Adipocyte (in vitro differentiated cells): ENCODE results near the gene HNRNPF.

Experiments
- DNase-seq: peaks from one replicate; pipeline ENCODE4 v3.0.0-alpha.2; 2015; ENCODE audit warnings: low read depth
- H3K27me3 ChIP-seq: replicated peaks from 2 replicates; pipeline ENCODE4 v1.7.0; 2013; ENCODE audit warnings: mild to moderate bottlenecking, low read length, moderate library complexity; ENCODE audit not compliant: control insufficient read depth, insufficient read depth
- H3K36me3 ChIP-seq: 2 replicates; pipeline ENCODE4 v1.7.0; 2013; ENCODE audit warnings: low read length, mild to moderate bottlenecking, moderate library complexity; ENCODE audit not compliant: control insufficient read depth, insufficient read depth, severe bottlenecking
- H3K4me1 ChIP-seq: 2 replicates; pipeline ENCODE4 v1.7.0; 2013; ENCODE audit warnings: mild to moderate bottlenecking, low read length, moderate library complexity; ENCODE audit not compliant: control insufficient read depth, insufficient read depth
- H3K4me3 ChIP-seq: 2 replicates; pipeline ENCODE4 v1.7.0; 2013; ENCODE audit warnings: mild to moderate bottlenecking, low read length, moderate library complexity
- H3K9ac ChIP-seq: 2 replicates; pipeline ENCODE4 v1.7.0; 2013; ENCODE audit warnings: mild to moderate bottlenecking, low read length, moderate library complexity
- H3K9me3 ChIP-seq: 2 replicates; pipeline ENCODE4 v1.7.0; 2013; ENCODE audit warnings: mild to moderate bottlenecking, low read length, moderate library complexity; ENCODE audit not compliant: control insufficient read depth

Gene HNRNPF

GRCh38 chr10:43353495-43354329, 55.3 kb downstream of the HNRNPF start:
- Histone ChIP-seq H3K27me3 (peaks cover 14% of the 10 kb centered on the region), H3K4me1 (no peaks in the 10 kb centered on the region), H3K9me3 (no peaks in the 10 kb centered on the region), H3K9ac (no peak overlapping the region), H3K36me3 (no peaks in the 10 kb centered on the region), H3K4me3 (no peak overlapping the region)
- DNase-seq = peak; percentile 14

- H3K4me1 ChIP-seq = no peaks in the 10 kb centered on the region
- no peak overlapping the region for H3K4me3 ChIP-seq
- no peaks in the 10 kb centered on the region for H3K9me3 ChIP-seq
- H3K27me3 ChIP-seq = peaks cover 14% of the 10 kb centered on the region
- DNase-seq = no peak
- H3K36me3 ChIP-seq = no peaks in the 10 kb centered on the region
- H3K9ac ChIP-seq = no peak overlapping the region
These were observed 56.0 kb downstream of the HNRNPF start for GRCh38 chr10:43352951-43353350.

- Histone ChIP-seq H3K4me3 (no peak overlapping the region), H3K9me3 (no peaks in the 10 kb centered on the region), H3K9ac (no peak overlapping the region)
These were observed 57.7 kb downstream of the HNRNPF start for GRCh38 chr10:43351301-43351700.

GRCh38 chr10:43350686-43351085, 58.3 kb downstream of the HNRNPF start:
- H3K27me3 ChIP-seq = peaks cover 14% of the 10 kb centered on the region
- H3K4me3 ChIP-seq = peak overlapping the region; percentile 37
- no peaks in the 10 kb centered on the region for H3K36me3 ChIP-seq
- DNase-seq = no peak
- H3K9me3 ChIP-seq = no peaks in the 10 kb centered on the region
- no peak overlapping the region for H3K9ac ChIP-seq
- H3K4me1 ChIP-seq = no peaks in the 10 kb centered on the region

More at GRCh38 chr10:43351301-43351700, 57.7 kb downstream of the HNRNPF start:
- Histone ChIP-seq H3K36me3 (no peaks in the 10 kb centered on the region), H3K27me3 (peaks cover 14% of the 10 kb centered on the region), H3K4me1 (no peaks in the 10 kb centered on the region)
- DNase-seq = no peak

- no peaks in the 10 kb centered on the region for H3K36me3 ChIP-seq
- no peaks in the 10 kb centered on the region for H3K4me1 ChIP-seq
- H3K27me3 ChIP-seq = peaks cover 14% of the 10 kb centered on the region
- no peak for DNase-seq
- no peaks in the 10 kb centered on the region for H3K9me3 ChIP-seq
- H3K9ac ChIP-seq = no peak overlapping the region
- H3K4me3 ChIP-seq = no peak overlapping the region
These were observed 58.8 kb downstream of the HNRNPF start for GRCh38 chr10:43350156-43350555.

- H3K9me3 ChIP-seq = no peaks in the 10 kb centered on the region
- no peak overlapping the region for H3K9ac ChIP-seq
- H3K27me3 ChIP-seq = peaks cover 14% of the 10 kb centered on the region
- DNase-seq = peak; percentile 88
- no peaks in the 10 kb centered on the region for H3K4me1 ChIP-seq
- no peak overlapping the region for H3K4me3 ChIP-seq
- no peaks in the 10 kb centered on the region for H3K36me3 ChIP-seq
These were observed 60.3 kb downstream of the HNRNPF start for GRCh38 chr10:43348511-43349312.

GRCh38 chr10:43347997-43348396, 61.0 kb downstream of the HNRNPF start:
- no peak overlapping the region for H3K4me3 ChIP-seq
- no peaks in the 10 kb centered on the region for H3K9me3 ChIP-seq
- peaks cover 14% of the 10 kb centered on the region for H3K27me3 ChIP-seq
- no peak for DNase-seq
- H3K9ac ChIP-seq = no peak overlapping the region
- no peaks in the 10 kb centered on the region for H3K4me1 ChIP-seq
- no peaks in the 10 kb centered on the region for H3K36me3 ChIP-seq

GRCh38 chr10:43344051-43344450, 64.9 kb downstream of the HNRNPF start:
- Histone ChIP-seq H3K9ac (no peak overlapping the region), H3K27me3 (peaks cover 16% of the 10 kb centered on the region), H3K9me3 (no peaks in the 10 kb centered on the region), H3K4me1 (no peaks in the 10 kb centered on the region), H3K4me3 (no peak overlapping the region), H3K36me3 (no peaks in the 10 kb centered on the region)
- DNase-seq = no peak

GRCh38 chr10:43343126-43343525, 65.9 kb downstream of the HNRNPF start:
- Histone ChIP-seq H3K9me3 (no peaks in the 10 kb centered on the region), H3K4me1 (no peaks in the 10 kb centered on the region), H3K4me3 (no peak overlapping the region), H3K36me3 (no peaks in the 10 kb centered on the region), H3K27me3 (peaks cover 25% of the 10 kb centered on the region), H3K9ac (no peak overlapping the region)
- no peak for DNase-seq

GRCh38 chr10:43342279-43343125, 66.5 kb downstream of the HNRNPF start:
- H3K4me3 ChIP-seq = no peak overlapping the region

GRCh38 chr10:43341450-43341849, 67.5 kb downstream of the HNRNPF start:
- no peaks in the 10 kb centered on the region for H3K9me3 ChIP-seq
- H3K4me3 ChIP-seq = no peak overlapping the region
- H3K4me1 ChIP-seq = no peaks in the 10 kb centered on the region
- DNase-seq = no peak
- no peak overlapping the region for H3K9ac ChIP-seq
- H3K36me3 ChIP-seq = no peaks in the 10 kb centered on the region
- peaks cover 25% of the 10 kb centered on the region for H3K27me3 ChIP-seq

More at GRCh38 chr10:43342279-43343125, 66.5 kb downstream of the HNRNPF start:
- Histone ChIP-seq H3K4me1 (no peaks in the 10 kb centered on the region), H3K36me3 (no peaks in the 10 kb centered on the region), H3K27me3 (peaks cover 25% of the 10 kb centered on the region), H3K9ac (no peak overlapping the region), H3K9me3 (no peaks in the 10 kb centered on the region)
- no peak for DNase-seq
